GM12878 (cell line): ENCODE measurements around the gene CASR. TPM values are rescaled to one million over a fixed set of nuclear protein-coding genes. Genes with fewer than 3 reads are reported as not detected.

ENCODE experiments used
- ATAC-seq: fragments of 200-7000 bp; cut with Tn5 transposase; 3 replicates; pipeline ENCODE4 v1.9.1; 2020; ENCODE audit warnings: mild to moderate bottlenecking, moderate library complexity
- BruUV-seq: library from RNA; stranded (reverse); fragments of 400-500 nt; replicated peaks from 2 replicates; lab custom pipeline; 2021; lab: Mats Ljungman, UMichigan
- CTCF ChIA-PET: fragments of 300-600 bp; sonication (Branson Sonifier 250); formaldehyde crosslinking; extraction: SDS; loops from one replicate; lab custom pipeline; 2021; ENCODE audit warnings: inconsistent platforms; lab: Yijun Ruan, JAX
- POLR2A ChIA-PET: fragments of 350-600 bp; formaldehyde crosslinking; extraction: SDS; loops from one replicate; lab custom pipeline; 2021; ENCODE audit warnings: inconsistent platforms; lab: Charles Lee
- RAD21 ChIA-PET: fragments of 300-600 bp; sonication (Branson Sonifier 250); formaldehyde crosslinking; loops from one replicate; lab custom pipeline; 2023; ENCODE audit warnings: antibody characterized with exemption; ENCODE audit not compliant: unreplicated experiment; lab: Charles Lee
- SMC1A ChIA-PET: fragments of 300-600 bp; sonication (Branson Sonifier 250); formaldehyde crosslinking; loops from one replicate; lab custom pipeline; 2023; ENCODE audit not compliant: unreplicated experiment, uncharacterized antibody; lab: Charles Lee
- DNase-seq: peaks from one replicate; pipeline ENCODE4 v3.0.0-alpha.2; 2011; ENCODE audit warnings: low read depth, low spot score
- FAIRE-seq: peaks from 3 replicates; lab custom pipeline; 2011; peaks lifted over from hg19 to GRCh38; lab: Jason Lieb, UNC
- H2AFZ ChIP-seq: 2 replicates; pipeline ENCODE4 v1.6.0; 2011; ENCODE audit warnings: low read depth, low read length, control low read depth; ENCODE audit not compliant: control insufficient read depth
- H3K27ac ChIP-seq: 2 replicates; pipeline ENCODE4 v1.5.1; 2011; ENCODE audit warnings: control low read depth; ENCODE audit not compliant: control insufficient read depth, insufficient read depth
- H3K27me3 ChIP-seq, 2 experiments: replicated peaks in 1 of 2; 2 replicates each; pipeline versions ENCODE4 v1.6.0 to v1.6.1; 2011; ENCODE audit warnings: low read length in 1 of 2; ENCODE audit not compliant: control insufficient read depth in 2 of 2, insufficient read depth in 2 of 2
- H3K36me3 ChIP-seq, 2 experiments: 2 replicates each; pipeline ENCODE4 v1.5.1; 2011; ENCODE audit warnings: low read length in 1 of 2; ENCODE audit not compliant: control insufficient read depth in 2 of 2, insufficient read depth in 2 of 2
- H3K4me1 ChIP-seq: 2 replicates; pipeline ENCODE4 v1.6.1; 2011; ENCODE audit warnings: mild to moderate bottlenecking, low read length, moderate library complexity, mixed read lengths; ENCODE audit not compliant: control insufficient read depth, insufficient read depth
- H3K4me2 ChIP-seq: 2 replicates; pipeline ENCODE4 v1.6.0; 2011; ENCODE audit warnings: control low read depth; ENCODE audit not compliant: control insufficient read depth, insufficient read depth
- H3K4me3 ChIP-seq: fragments of 200-600 bp; sonication (generic); 2 replicates; pipeline ENCODE4 v1.5.1; 2016
- H3K79me2 ChIP-seq: 2 replicates; pipeline ENCODE4 v1.6.0; 2011; ENCODE audit warnings: low read length; ENCODE audit not compliant: control insufficient read depth, insufficient read depth
- H3K9ac ChIP-seq: 2 replicates; pipeline ENCODE4 v1.8.0; 2011; ENCODE audit warnings: low read length, control low read depth, mixed read lengths; ENCODE audit not compliant: control insufficient read depth, insufficient read depth
- H3K9me3 ChIP-seq: replicated peaks from 3 replicates; pipeline ENCODE4 v1.5.1; 2011; ENCODE audit warnings: mild to moderate bottlenecking, low read length; ENCODE audit not compliant: control insufficient read depth, insufficient read depth
- H4K20me1 ChIP-seq: 2 replicates; pipeline ENCODE4 v1.6.0; 2011; ENCODE audit not compliant: control insufficient read depth, insufficient read depth
- ATF7 ChIP-seq: fragments of 450-650 bp; IDR thresholded peaks from 2 replicates; pipeline ENCODE4 v1.6.1; 2016; ENCODE audit warnings: low read depth, mild to moderate bottlenecking
- BCL11A ChIP-seq: IDR thresholded peaks from 2 replicates; pipeline ENCODE4 v1.6.1; 2011; ENCODE audit warnings: low read depth, low read length
- CHD1 ChIP-seq: IDR thresholded peaks from 2 replicates; pipeline ENCODE4 v1.6.1; 2012; ENCODE audit warnings: low read depth, low read length, improper control_type of control experiment
- CUX1 ChIP-seq: IDR thresholded peaks from 2 replicates; pipeline ENCODE4 v1.6.1; 2012; ENCODE audit warnings: improper control_type of control experiment, low read depth, low read length; ENCODE audit not compliant: insufficient replicate concordance
- DPF2 ChIP-seq: fragments of 450-650 bp; IDR thresholded peaks from 2 replicates; pipeline ENCODE4 v1.6.1; 2017; ENCODE audit warnings: mild to moderate bottlenecking
- EED ChIP-seq: sonication (generic); IDR thresholded peaks from 2 replicates; pipeline ENCODE4 v1.6.1; 2016; ENCODE audit warnings: antibody characterized with exemption, low read depth
- ELK1 ChIP-seq: IDR thresholded peaks from 2 replicates; pipeline ENCODE4 v1.6.1; 2012; ENCODE audit warnings: low read depth, low read length, improper control_type of control experiment
- ESRRA ChIP-seq: IDR thresholded peaks from 2 replicates; pipeline ENCODE4 v1.6.1; 2012; ENCODE audit warnings: mild to moderate bottlenecking, low read length, improper control_type of control experiment
- FOXK2 ChIP-seq: fragments of 450-650 bp; IDR thresholded peaks from 2 replicates; pipeline ENCODE4 v1.6.1; 2017; ENCODE audit warnings: mild to moderate bottlenecking, moderate library complexity
- IKZF1 ChIP-seq: fragments of 450-650 bp; conservative IDR thresholded peaks from 2 replicates; pipeline ENCODE4 v1.6.1; 2017; ENCODE audit warnings: antibody characterized with exemption, mild to moderate bottlenecking
- IRF4 ChIP-seq: IDR thresholded peaks from 2 replicates; pipeline ENCODE4 v1.6.1; 2011; ENCODE audit warnings: low read depth, low read length
- KLF5 ChIP-seq: fragments of 450-650 bp; IDR thresholded peaks from 2 replicates; pipeline ENCODE4 v1.6.1; 2014; ENCODE audit warnings: mild to moderate bottlenecking; ENCODE audit not compliant: partially characterized antibody
- MAX ChIP-seq: IDR thresholded peaks from 2 replicates; pipeline ENCODE4 v1.6.1; 2012; ENCODE audit warnings: low read depth, low read length, improper control_type of control experiment
- MEF2B ChIP-seq: fragments of 450-650 bp; IDR thresholded peaks from 2 replicates; pipeline ENCODE4 v1.6.1; 2018; ENCODE audit warnings: mild to moderate bottlenecking, moderate library complexity; ENCODE audit not compliant: partially characterized antibody, poor library complexity, severe bottlenecking
- NR2C1 ChIP-seq: fragments of 450-650 bp; IDR thresholded peaks from 2 replicates; pipeline ENCODE4 v1.6.1; 2017; ENCODE audit warnings: antibody characterized with exemption, mild to moderate bottlenecking, moderate library complexity
- RBBP5 ChIP-seq: fragments of 200-600 bp; sonication (generic); conservative IDR thresholded peaks from 2 replicates; pipeline ENCODE4 v1.6.1; 2016
- RELA ChIP-seq: fragments of 450-650 bp; IDR thresholded peaks from 2 replicates; pipeline ENCODE4 v1.8.0; 2014; ENCODE audit warnings: borderline replicate concordance; ENCODE audit not compliant: partially characterized antibody
- SMAD5 ChIP-seq: IDR thresholded peaks from 2 replicates; pipeline ENCODE4 v1.6.1; 2016; ENCODE audit warnings: antibody characterized with exemption, low read depth
- ZNF622 ChIP-seq: fragments of 450-650 bp; IDR thresholded peaks from 2 replicates; pipeline ENCODE4 v1.6.1; 2017; ENCODE audit warnings: mild to moderate bottlenecking, inconsistent platforms
- WGBS: methylation state at CpG from one replicate; pipeline ENCODE4 v1.1.6; 2016; ENCODE audit warnings: low lambda C conversion rate; ENCODE audit not compliant: insufficient replicate concordance, insufficient coverage; ENCODE audit errors: missing lambda C conversion rate; 5-methylcytosine and 5-hydroxymethylcytosine counted together
- in situ Hi-C: fragments of 300-500 bp; cut with MboI; formaldehyde crosslinking; loops from 9 replicates; pipeline ENCODE4 v1.14.3; 2018; ENCODE audit warnings: mixed read lengths
- intact Hi-C: fragments of 100-400 bp; cut with micrococcal nuclease; formaldehyde crosslinking; loops from one replicate; pipeline ENCODE4 v1.14.2; 2022; ENCODE audit not compliant: unreplicated experiment
- polyA plus RNA-seq, 11 experiments: library from polyadenylated mRNA; depleted of rRNA in 4 of 11; unstranded in 6 of 11; stranded (reverse) in 5 of 11; fragments of >200 nt; fragmentation: Nextera tagmentation in 4 of 11; fragmentation: Illumina TruSeq in 1 of 11; extraction: Ambion mirVana in 4 of 11; extraction: Trizol in 1 of 11; gene quantifications; 1 replicate in 1 of 11; 2 replicates in 10 of 11; pipeline versions ENCODE4 v1.2.1 to v1.2.3, GENCODE V29; 2011 to 2016; ENCODE audit warnings: inconsistent platforms in 2 of 11, missing spikeins in 2 of 11, low read depth in 1 of 11
- total RNA-seq, 4 experiments: library from RNA; depleted of rRNA in 3 of 4; stranded (reverse); fragments of >200 nt in 3 of 4; fragmentation: Illumina TruSeq in 1 of 4; extraction: Trizol in 1 of 4; gene quantifications; 2 replicates each; pipeline versions ENCODE4 v1.2.1 to v1.2.3, GENCODE V29; 2013 to 2021

CASR gene
- total and polyA plus RNA-seq, 10 of the 15 experiments (the other 5 are each of a cell fraction or from before 2014, with no cell fraction given), result 0.04 to 0.37 (median 0.11) TPM

- Histone ChIP-seq H3K27me3 (no peaks in the 10 kb centered on the region), H3K9ac (no peak overlapping the region), H3K4me2 (peak overlapping the region; percentile 51), H3K36me3 (no peaks in the 10 kb centered on the region), H3K4me3 (no peak overlapping the region), H3K27ac (peak overlapping the region; percentile 66), H3K9me3 (peaks cover 5% of the 10 kb centered on the region; the same call in 2 of the 3 replicates), H2AFZ (peak overlapping the region; percentile 65), H3K4me1 (peaks cover 48% of the 10 kb centered on the region), H4K20me1 (no peaks in the 10 kb centered on the region), H3K79me2 (no peaks in the 10 kb centered on the region)
- ChIA-PET SMC1A (interaction anchor here (0.6 to 3.9 kb wide), 14 partner anchors 9 to 294 kb away, joined by 3 to 30 read pairs (median 6); no protein-coding TSS in a partner anchor), RAD21 (interaction anchor here (0.8 to 2.6 kb wide), 10 partner anchors 9 to 167 kb away, joined by 3 to 13 read pairs (median 4); no protein-coding TSS in a partner anchor), CTCF (interaction anchor here (0.7 to 2.6 kb wide), 8 partner anchors 10 to 722 kb away, joined by 3 to 13 read pairs (median 4); partner anchors contain the start of gene CSTA), POLR2A (interaction anchor here (0.8 to 1.1 kb wide), 3 partner anchors 27 to 248 kb away, joined by 3 to 4 read pairs (median 3); no protein-coding TSS in a partner anchor)
- intact Hi-C loops, result loop anchor here (1.0 to 10.0 kb wide), 3 partner anchors 30 to 384 kb away; partner anchors contain the start of genes DTX3L and PARP9
- 64% methylated on average over 1 of the region's 1 CpG for WGBS
- BruUV-seq, result no TSS peak
- peak; percentile 41 for FAIRE-seq
- in situ Hi-C loops, result no loop called here
- no peak for DNase-seq
- ATAC-seq, result peak; percentile 82
- TF ChIP-seq BCL11A, result peak; percentile 61; the same call in 1 of the 2 replicates
- no peak for TF ChIP-seq KLF5
- TF ChIP-seq ATF7, result peak; percentile 82
- TF ChIP-seq IKZF1, result peak; percentile 44
- TF ChIP-seq CUX1, result no peak
- TF ChIP-seq FOXK2, result no peak
- peak; percentile 78 for TF ChIP-seq MEF2B
- TF ChIP-seq CHD1, result no peak
- no peak for TF ChIP-seq RBBP5
- no peak for TF ChIP-seq ZNF622
- no peak for TF ChIP-seq MAX
- TF ChIP-seq NR2C1, result no peak
- TF ChIP-seq RELA, result no peak
- TF ChIP-seq ELK1, result no peak
- TF ChIP-seq DPF2, result peak; percentile 60
- TF ChIP-seq SMAD5, result no peak
- TF ChIP-seq IRF4, result no peak
- TF ChIP-seq EED, result 0 out of 2 replicates have a peak, but pooled peaks have one; percentile 20
- no peak for TF ChIP-seq ESRRA
These were observed 85.0 kb downstream of the CASR start for GRCh38 chr3:122268257-122269024.
